GM19463 (cell line): ENCODE results near the gene SULT2A1.
"Not testable (repeated sequence)": the region's sequence is repeated elsewhere in the genome, so short reads cannot be mapped to it uniquely, and the experiment has no call there.

Experiments
- ATAC-seq: cut with Tn5 transposase; IDR thresholded peaks from one replicate; pipeline ENCODE4 v1.9.1; 2021; ENCODE audit warnings: mild to moderate bottlenecking, moderate library complexity; ENCODE audit not compliant: unreplicated experiment

Gene SULT2A1

DNA sequence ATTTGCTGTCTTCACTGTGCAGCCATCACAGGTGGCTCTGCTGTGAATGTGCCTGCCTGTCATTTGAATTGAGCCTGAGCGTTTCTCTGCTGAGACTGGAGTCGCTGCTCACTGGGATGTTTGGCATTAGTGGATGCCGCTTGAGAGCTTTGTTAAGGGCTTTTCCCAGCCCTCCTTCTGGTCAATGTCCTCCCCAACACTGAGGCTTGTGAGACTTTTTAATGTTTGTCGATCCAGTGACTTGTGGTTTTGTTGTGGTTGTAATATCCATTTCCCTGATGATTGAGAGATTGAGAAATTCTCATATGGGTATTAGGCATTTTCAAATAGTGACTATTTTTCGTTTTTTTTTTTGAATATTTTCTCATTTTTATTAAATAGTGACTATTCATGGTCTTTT is 24.5 kb downstream of the SULT2A1 start:
- no peak for ATAC-seq

DNA sequence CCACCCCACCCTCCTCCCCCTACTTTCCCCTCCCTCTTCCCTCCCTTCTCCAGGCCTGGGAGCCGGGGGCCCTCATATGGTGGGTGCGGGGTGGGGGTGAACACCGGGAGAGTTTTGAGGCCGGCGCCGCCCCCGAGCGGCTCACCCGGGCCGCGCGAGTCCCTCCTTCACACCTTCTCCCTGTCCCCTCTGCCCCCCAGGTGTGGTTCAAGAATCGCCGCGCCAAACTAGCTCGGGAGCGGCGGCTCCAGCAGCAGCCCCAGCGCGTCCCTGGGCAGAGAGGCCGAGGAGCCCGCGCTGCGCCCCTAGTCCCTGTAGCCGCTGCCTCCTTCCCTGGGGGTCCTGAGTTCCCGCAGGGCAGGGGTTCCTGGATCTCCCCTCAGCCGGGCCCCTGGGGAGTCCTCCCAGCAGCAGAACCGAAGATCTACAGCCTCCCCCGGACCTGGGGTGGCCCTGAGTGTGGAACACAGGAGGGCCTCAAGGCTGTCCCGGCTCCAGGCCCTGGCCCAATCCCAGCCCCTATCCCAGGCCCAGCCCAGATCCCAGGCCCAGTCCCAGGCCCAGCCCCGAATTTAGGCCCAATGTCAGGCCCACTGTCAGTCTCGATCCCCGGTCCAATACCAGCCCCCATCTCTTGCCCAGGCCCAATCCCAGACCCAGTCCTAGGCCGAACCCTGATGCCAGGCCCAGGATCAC is 25.4 kb downstream of the SULT2A1 start:
- no peak for ATAC-seq

DNA sequence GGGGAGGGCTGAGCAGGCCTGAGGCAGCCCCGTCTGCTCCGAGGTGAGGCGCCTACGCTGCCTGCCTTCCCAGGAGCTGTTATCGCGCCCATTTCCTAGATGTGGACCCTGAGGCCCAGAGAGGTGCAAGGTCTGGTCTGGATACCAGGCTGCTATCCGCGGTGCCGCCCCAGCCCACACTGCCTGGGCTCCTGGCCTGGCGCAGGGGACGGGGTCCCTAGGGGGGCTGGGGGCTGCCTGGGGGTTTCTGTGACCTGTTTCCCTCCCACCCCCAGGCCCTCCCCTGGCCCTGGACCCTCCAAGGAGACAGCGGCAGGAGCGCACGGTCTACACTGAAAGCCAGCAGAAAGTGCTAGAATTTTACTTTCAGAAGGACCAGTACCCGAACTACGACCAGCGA is 26.3 kb downstream of the SULT2A1 start:
- ATAC-seq, result not testable (repeated sequence)

DNA sequence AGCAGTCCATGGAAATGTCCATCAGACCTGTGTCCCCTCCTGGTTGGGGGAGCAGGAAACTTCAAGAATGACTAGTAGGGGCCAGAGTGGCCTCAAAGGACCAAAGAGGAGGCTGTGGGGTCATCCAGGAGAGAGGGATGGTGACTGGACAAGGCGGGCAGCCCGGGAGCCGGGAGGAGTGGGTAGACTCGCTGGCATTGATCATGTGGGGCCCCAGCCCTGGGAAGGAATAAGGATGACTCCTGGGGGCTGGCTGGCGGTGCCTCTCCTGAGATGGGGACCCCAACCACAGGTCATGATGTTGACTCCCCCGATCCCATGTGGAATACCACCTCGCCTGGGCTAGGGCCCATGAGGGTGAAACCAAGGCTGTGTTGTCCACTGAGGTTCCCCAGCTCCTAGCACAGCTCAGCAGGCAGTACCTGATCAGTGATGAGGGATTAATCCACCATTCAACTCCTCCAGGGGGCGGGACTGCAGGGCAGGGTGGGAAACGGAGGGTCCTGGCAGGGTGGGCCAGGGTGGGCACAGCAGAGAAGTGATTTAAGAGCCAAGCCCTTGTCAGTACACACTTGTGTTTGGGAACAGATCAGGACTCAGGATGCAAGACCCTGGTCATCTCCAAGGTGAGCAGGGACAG is 27.3 kb downstream of the SULT2A1 start, which contains the start of gene TPRX2:
TPRX2 (plus strand) TSS at position 590 of the 640 bp plus-strand sequence; CDS start at position 602, 12 bp downstream.
- ATAC-seq, result not testable (repeated sequence)

DNA sequence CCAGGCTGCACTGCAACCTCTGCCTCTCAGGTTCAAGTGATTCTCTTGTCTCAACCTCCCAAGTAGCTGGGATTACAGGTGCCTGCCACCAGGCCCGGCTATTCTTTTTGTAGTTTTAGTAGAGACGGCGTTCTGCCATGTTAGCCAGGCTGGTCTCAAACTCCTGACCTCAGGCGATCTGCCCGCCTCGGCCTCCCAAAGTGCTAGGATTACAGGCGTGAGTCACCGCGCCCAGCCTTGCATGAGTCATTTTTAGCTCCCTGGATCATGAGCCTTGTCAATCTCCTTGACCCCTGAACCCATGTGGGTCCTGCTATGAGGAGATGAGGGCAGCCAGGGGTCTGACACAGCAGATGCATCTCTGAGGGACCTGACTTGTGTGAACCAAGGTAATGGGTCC is 27.9 kb downstream of the SULT2A1 start:
- ATAC-seq, result not testable (repeated sequence)

DNA sequence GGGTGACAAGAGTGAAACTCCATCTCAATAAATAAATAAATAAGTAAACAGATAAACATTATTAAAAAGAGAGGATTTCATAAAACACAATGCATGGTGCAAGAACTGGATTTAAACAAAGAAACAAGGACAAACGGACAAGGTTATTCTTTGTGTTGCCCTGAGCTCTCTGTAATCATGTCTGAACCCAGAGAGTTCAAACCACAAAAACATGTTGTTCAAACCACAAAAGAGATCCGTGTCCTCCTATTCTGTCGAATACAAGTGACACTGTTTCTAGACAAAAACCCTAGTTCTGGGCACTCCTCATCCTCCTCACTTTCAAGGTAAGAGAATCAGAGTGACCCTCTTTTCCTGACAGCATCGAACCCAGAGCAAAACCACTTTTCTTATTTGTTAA is 31.7 kb downstream of the SULT2A1 start:
- ATAC-seq, result no peak

DNA sequence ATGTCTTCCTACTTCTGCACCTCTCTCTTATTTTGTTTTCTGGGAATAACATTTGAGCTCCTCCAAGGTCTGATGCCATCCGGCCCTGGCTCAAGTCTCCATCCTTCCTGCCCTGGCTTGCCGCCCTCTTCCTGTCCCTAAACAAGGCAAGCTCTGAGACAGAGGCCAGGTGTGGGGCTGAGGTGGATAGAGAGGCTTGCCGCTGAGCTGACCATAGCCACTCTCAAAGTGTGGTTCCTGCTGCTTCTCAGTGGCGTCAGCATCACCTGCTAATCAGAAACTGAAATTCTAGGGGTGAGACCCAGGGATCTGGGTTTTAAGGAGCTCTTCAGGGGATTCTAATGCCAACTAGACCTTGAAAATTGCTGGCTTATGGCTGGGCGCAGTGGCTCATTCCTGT is 33.1 kb downstream of the SULT2A1 start:
- no peak for ATAC-seq

DNA sequence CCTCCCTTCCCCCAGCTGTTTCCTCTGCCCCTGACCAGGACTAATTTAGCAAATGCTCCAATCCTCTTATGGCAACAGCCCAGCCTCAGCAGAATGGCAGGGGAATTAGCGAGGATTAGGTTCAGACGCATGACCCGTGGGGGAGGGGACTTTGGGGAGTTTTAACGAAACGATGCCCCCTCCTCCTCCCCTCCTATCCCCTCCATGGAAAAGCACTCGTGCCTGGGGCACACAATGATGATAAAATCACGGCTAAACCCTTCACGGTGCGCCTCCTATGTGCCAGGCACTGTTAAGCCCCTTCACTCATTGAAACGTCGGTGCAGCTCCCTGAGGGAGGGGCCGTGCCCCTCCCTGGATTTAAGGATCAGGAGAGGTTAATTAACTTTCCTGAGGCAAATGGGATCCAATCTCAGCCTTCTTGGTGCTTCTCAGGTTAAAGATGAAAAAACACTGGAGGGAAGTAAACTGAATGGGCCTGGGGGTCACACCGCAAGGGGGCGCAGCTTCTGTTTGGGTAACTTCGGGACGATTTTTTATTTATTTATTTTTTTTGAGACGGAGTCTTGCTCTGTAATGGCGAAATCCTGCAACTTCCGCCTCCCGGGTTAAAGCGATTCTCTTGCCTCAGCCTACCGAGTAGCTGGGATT is 37.2 kb downstream of the SULT2A1 start:
- ATAC-seq, result no peak

DNA sequence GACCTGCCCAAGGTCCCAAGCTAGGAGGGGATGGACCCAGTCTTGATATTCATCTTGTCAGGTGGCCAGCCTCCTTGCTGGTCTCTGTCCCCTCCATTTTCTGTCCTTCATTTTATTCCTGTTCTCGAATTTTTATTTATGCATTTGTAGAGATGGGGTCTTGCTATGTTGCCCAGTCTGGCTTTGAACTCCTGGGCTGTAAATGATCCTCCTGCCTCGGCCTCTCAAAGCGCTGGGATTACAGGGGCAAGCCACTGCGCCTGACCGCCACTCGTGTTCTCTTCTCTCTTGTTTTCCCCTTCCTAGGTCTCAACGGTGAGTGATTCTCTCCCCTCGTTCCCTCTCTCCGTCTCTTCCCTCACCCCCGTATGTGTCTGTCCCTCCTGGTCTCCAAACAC is 37.7 kb downstream of the SULT2A1 start:
- no peak for ATAC-seq

DNA sequence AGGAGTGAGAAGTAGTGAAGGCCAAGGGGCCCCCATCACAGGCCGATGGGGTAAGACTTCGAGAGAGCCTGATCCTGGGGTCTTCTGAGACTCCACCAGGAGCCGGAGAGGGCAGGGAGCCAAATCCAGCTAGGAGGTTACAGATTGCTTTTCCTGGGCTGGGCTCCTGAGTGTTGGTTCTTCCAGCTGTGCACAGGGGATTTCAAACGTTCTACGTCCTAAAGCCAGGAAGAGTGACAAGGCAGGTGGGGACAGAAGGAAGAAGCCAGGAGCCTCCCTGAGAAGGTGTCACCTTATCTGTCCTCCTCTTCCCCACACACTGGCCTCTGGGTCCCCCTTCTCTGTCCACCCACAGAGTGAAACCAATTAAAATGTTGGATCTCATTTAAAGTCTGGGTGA is 43.2 kb downstream of the SULT2A1 start:
- no peak for ATAC-seq

DNA sequence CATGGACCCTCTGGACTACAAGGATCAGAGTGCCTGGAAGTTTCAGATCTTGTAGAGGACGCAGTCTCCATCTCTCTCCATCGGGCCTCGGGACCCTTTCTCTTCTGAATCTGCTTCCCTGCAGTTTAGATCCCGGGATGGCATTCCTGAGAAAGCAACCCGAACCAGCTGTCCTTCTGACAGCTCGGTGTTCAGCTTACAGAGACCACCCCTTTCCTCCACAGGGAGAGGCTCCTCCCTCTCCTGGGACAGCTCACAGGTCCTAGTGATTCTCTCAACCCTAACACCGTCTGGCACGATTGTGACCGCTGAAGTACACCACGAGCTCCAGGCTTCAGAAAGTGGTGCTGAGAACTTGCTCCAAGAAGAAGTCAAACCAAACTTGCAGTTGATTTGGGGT is 46.2 kb downstream of the SULT2A1 start:
- no peak for ATAC-seq

DNA sequence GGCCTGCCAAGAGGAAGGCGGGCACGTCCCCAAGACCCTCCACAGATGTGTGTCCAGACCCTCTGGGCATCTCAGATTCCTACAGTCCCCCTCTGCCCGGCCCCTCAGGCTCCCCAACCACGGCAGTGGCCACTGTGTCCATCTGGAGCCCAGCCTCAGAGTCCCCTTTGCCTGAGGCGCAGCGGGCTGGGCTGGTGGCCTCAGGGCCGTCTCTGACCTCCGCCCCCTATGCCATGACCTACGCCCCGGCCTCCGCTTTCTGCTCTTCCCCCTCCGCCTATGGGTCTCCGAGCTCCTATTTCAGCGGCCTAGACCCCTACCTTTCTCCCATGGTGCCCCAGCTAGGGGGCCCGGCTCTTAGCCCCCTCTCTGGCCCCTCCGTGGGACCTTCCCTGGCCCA is 46.7 kb downstream of the SULT2A1 start:
- ATAC-seq, result no peak

DNA sequence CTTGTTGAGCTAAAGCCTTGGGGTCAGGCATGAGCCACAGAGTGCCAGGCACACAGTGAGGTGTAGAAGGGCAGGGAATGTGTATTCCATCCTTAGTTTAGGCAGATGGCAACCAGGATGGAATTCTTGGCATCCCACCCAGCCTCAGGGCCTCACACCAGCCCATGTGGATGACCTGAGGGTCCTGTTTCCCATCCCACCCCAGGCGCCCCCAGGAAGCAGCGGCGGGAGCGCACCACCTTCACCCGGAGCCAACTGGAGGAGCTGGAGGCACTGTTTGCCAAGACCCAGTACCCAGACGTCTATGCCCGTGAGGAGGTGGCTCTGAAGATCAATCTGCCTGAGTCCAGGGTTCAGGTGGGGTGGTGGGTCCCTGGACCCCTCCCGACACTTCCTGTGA is 50.1 kb downstream of the SULT2A1 start:
- ATAC-seq, result no peak

DNA sequence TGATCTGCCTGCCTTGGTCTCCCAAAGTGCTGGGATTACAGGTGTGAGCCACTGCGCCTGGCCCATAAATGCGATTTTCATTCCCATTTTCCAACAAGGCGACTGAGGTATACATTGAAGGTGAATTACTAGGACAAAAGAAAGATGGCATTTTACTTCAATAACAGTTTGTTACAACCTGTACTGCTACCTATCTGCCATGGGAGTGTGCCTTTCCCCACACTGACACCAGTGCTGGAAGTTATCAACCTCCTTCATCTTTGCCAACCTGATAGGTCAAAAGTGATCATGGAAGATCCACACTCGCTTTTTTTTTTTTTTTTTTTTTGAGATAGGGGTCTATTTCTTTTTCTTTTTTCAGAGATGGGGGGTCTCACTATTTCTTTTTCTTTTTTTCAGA is 53.4 kb downstream of the SULT2A1 start:
- no peak for ATAC-seq

DNA sequence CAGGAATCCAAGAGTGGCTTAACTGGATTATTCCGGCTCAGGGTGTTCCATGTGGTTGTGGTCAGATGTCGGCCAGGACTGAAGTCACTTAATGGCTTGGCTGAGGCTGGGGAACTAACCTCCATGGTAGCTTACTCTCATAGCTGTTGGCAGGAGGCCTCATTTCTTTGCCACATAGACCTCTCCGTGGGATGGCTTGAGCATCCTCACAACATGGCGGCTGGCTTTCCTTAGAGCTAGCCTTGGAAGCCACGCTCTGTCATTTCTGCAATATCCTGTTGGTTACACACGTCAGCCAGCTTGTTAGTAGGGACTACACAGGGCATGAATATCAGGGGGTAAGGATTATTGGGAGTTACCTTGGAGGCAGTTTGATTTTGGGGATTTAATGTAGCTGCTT is 59.3 kb downstream of the SULT2A1 start:
- no peak for ATAC-seq

DNA sequence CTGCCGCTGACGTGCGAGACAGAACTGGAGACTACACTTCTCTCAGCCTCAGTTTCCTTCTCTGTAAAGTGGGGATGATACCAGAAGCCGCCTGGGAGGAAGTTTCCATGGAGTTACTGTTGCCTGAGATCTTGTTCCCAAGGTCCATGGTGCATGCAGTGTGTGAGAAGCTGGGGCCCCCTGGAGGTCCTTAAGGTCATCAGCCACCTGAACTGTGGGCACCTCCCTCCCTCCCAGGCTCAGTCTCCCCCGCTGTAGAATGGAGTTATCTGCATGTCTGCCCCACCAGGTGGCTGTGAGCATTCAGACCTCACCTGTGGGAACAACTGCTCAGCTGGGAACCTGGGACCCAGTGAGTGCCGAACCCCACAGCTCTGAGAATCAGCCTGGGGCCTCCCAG is 61.7 kb downstream of the SULT2A1 start:
- no peak for ATAC-seq

DNA sequence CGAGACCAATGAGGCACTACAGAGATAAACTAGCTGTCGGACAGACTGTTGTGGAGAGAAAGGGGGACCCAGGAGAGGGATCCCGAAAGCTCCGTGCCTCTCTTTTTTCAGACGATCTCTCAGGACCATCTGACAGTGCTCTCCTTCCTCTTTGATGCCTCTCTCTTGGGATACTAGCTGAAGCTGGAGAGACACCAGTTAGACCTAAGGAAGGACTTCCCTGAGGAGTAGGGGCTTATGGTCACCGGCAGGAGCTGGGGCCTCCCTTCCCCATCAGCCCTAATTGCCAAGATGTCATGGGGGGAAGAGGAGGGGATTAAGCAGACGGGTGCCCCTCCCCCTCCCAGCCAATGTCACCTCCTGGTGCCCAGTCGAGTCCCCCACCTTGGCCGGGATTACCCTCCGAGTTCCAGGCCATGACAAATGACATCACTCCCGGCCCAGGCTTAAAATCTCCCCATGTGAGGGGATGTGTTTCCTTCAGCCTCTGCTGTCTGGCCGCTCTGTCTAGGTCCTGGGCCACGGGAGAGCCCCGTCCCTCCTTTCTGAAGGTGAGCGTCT is 64.6 kb downstream of the SULT2A1 start, which contains the start of gene CRX:
CRX (plus strand) TSS at position 478 of the 561 bp plus-strand sequence. CDS start 12,507 bp downstream, outside the sequence.
- ATAC-seq, result no peak
